Measurements from ENCODE around the gene PPP2R1B. TPM values are rescaled to one million over a fixed set of nuclear protein-coding genes. Genes with fewer than 3 reads are reported as not detected.
A peak's percentile ranks its signal among the peaks of the same experiment; 100 is the strongest.

The PPP2R1B gene
- polyA plus RNA-seq, 1 donor (not counting 4 experiments of a cell fraction or from before 2014, with no cell fraction given) = 33.6 TPM

DNA sequence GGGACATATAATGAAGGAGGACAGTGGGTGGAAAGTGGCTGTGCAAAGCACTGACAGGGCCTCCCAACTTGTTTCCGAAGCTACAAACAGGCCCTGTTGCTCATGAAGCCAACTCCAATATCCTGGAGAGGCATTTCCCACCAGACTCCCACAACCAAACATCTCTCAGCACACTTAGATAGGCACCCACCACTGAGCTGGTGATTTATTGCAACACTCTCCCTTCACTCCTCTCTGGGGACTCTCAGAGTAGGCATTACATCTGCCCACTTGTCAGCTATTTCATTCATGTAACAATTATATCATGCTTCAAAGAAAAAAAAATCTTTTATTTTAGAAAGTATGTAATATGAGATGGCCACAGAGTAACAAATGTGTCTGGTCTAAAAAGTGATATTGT, 32.1 kb upstream of the PPP2R1B start:
- DNase-seq (ENCODE audit: low read depth, low spot score) (no peak), FAIRE-seq (no peak)
- dilution Hi-C loops (cut with MboI; ENCODE audit: extremely low pct_ligation_motif_present, low sequenced_read_pairs) = no loop called here

DNA sequence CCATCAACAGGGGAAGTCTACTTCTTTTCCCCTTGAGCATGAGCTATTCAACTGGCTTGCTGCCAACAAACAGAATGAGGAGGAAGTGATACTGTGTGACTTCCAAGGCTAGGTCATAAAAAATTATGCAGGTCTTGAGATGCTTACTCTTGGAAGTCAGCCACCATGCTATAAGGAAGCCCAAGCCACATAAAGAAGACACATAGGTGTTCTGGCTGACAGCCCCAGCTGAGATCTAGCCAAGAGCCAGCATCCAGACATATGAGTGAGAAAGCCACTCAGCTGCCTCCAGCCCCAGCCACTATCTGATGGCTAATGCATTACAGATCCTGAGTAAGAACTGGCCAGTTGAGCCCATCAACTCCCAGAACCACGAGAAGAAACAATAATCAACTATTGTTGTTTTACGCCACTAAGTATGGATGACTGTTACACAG, 31.0 kb upstream of the PPP2R1B start:
- Histone ChIP-seq H3K36me3 (ENCODE audit: control insufficient read depth in 2 of 2, extremely low read depth in 1 of 2, insufficient read depth in 2 of 2, low read length in 2 of 2) (peaks cover 0 to 3% of the 10 kb centered on the region in 2 experiments), H3K27me3 (ENCODE audit: control insufficient read depth, extremely low read depth, insufficient read depth, low read length) (no peaks in the 10 kb centered on the region), H3K9me1 (ENCODE audit: control insufficient read depth, extremely low read depth, insufficient read depth, low read length) (no peaks in the 10 kb centered on the region), H3K9ac (ENCODE audit: control insufficient read depth, extremely low read depth, insufficient read depth, low read length) (no peak overlapping the region), H3K4me2 (ENCODE audit: control insufficient read depth, extremely low read depth, insufficient read depth, low read depth, low read length) (no peak overlapping the region), H3K27ac (ENCODE audit: control insufficient read depth, insufficient read depth, low read length) (no peak overlapping the region), H4K20me1 (ENCODE audit: control insufficient read depth, extremely low read depth, insufficient read depth, low read length) (no peaks in the 10 kb centered on the region), H3K79me2 (ENCODE audit: control insufficient read depth, insufficient read depth, low read length) (no peaks in the 10 kb centered on the region), H3K4me1 (ENCODE audit: control insufficient read depth, extremely low read depth, insufficient read depth, low read length) (peaks cover 11% of the 10 kb centered on the region), H3K9me3 (ENCODE audit: control insufficient read depth, low read depth, low read length) (no peaks in the 10 kb centered on the region), H3K4me3 (ENCODE audit: control insufficient read depth in 2 of 3, extremely low read depth in 1 of 3, insufficient read depth in 2 of 3, low read depth in 1 of 3, low read length in 3 of 3) (no peak overlapping the region), H2AFZ (ENCODE audit: control insufficient read depth, low read length) (no peak overlapping the region)
- dilution Hi-C loops (cut with MboI; ENCODE audit: extremely low pct_ligation_motif_present, low sequenced_read_pairs) = no loop called here
- DNase-seq (ENCODE audit: low read depth, low spot score) = peak; percentile 77
- peak; percentile 67 for FAIRE-seq
- TF ChIP-seq, protein P1, sequence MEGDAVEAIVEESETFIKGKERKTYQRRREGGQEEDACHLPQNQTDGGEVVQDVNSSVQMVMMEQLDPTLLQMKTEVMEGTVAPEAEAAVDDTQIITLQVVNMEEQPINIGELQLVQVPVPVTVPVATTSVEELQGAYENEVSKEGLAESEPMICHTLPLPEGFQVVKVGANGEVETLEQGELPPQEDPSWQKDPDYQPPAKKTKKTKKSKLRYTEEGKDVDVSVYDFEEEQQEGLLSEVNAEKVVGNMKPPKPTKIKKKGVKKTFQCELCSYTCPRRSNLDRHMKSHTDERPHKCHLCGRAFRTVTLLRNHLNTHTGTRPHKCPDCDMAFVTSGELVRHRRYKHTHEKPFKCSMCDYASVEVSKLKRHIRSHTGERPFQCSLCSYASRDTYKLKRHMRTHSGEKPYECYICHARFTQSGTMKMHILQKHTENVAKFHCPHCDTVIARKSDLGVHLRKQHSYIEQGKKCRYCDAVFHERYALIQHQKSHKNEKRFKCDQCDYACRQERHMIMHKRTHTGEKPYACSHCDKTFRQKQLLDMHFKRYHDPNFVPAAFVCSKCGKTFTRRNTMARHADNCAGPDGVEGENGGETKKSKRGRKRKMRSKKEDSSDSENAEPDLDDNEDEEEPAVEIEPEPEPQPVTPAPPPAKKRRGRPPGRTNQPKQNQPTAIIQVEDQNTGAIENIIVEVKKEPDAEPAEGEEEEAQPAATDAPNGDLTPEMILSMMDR (optimal IDR thresholded peaks at IDR 0.05 in 1 of 3, IDR thresholded peaks at IDR 0.05 in 1 of 3, conservative IDR thresholded peaks at IDR 0.05 in 1 of 3; ENCODE audit: extremely low read depth in 1 of 3, insufficient read depth in 2 of 3, low read length in 3 of 3) = no peak
- TF ChIP-seq EZH2 (IDR thresholded peaks at IDR 0.05; ENCODE audit: low read length) = no peak

More for the DNA sequence above, 32.1 kb upstream of the PPP2R1B start:
- no peaks in the 10 kb centered on the region for H3K9me3 ChIP-seq (ENCODE audit: control insufficient read depth, low read depth, low read length)
- no peak overlapping the region for H3K9ac ChIP-seq (ENCODE audit: control insufficient read depth, extremely low read depth, insufficient read depth, low read length)
- no peaks in the 10 kb centered on the region for H3K9me1 ChIP-seq (ENCODE audit: control insufficient read depth, extremely low read depth, insufficient read depth, low read length)
- no peak for TF ChIP-seq EZH2 (IDR thresholded peaks at IDR 0.05; ENCODE audit: low read length)
- TF ChIP-seq, protein P1 (optimal IDR thresholded peaks at IDR 0.05 in 1 of 3, IDR thresholded peaks at IDR 0.05 in 1 of 3, conservative IDR thresholded peaks at IDR 0.05 in 1 of 3; ENCODE audit: extremely low read depth in 1 of 3, insufficient read depth in 2 of 3, low read length in 3 of 3) = no peak
- H4K20me1 ChIP-seq (ENCODE audit: control insufficient read depth, extremely low read depth, insufficient read depth, low read length) = no peaks in the 10 kb centered on the region
- H3K4me2 ChIP-seq (ENCODE audit: control insufficient read depth, extremely low read depth, insufficient read depth, low read depth, low read length) = no peak overlapping the region
- H3K27ac ChIP-seq (ENCODE audit: control insufficient read depth, insufficient read depth, low read length) = no peak overlapping the region
- no peaks in the 10 kb centered on the region for H3K79me2 ChIP-seq (ENCODE audit: control insufficient read depth, insufficient read depth, low read length)
- peaks cover 0 to 3% of the 10 kb centered on the region in 2 experiments for H3K36me3 ChIP-seq (ENCODE audit: control insufficient read depth in 2 of 2, extremely low read depth in 1 of 2, insufficient read depth in 2 of 2, low read length in 2 of 2)
- no peaks in the 10 kb centered on the region for H3K27me3 ChIP-seq (ENCODE audit: control insufficient read depth, extremely low read depth, insufficient read depth, low read length)
- H3K4me3 ChIP-seq (ENCODE audit: control insufficient read depth in 2 of 3, extremely low read depth in 1 of 3, insufficient read depth in 2 of 3, low read depth in 1 of 3, low read length in 3 of 3) = no peak overlapping the region
- peaks cover 9% of the 10 kb centered on the region for H3K4me1 ChIP-seq (ENCODE audit: control insufficient read depth, extremely low read depth, insufficient read depth, low read length)
- no peak overlapping the region for H2AFZ ChIP-seq (ENCODE audit: control insufficient read depth, low read length)
